ENCODE measurements around the gene GJB6.

GRCh38 chr13:20181188-20181587 lies 50.9 kb downstream of the GJB6 start:
- TF ChIP-seq CTCF (conservative IDR thresholded peaks at IDR 0.05 in 1 of 2, IDR thresholded peaks at IDR 0.05 in 1 of 2; ENCODE audit: extremely low read depth in 1 of 2, insufficient read depth in 1 of 2, low read depth in 1 of 2, low read length in 2 of 2) = no peak
- no peak for TF ChIP-seq EZH2 (IDR thresholded peaks at IDR 0.05; ENCODE audit: borderline replicate concordance, low read length)
